GM12878 (cell line): Measurements from ENCODE around the gene SLC4A8. TPM values are rescaled to one million over a fixed set of nuclear protein-coding genes. Genes with fewer than 3 reads are reported as not detected.

ENCODE experiments used
- ATAC-seq: fragments of 200-7000 bp; cut with Tn5 transposase; 3 replicates; pipeline ENCODE4 v1.9.1; 2020; ENCODE audit warnings: mild to moderate bottlenecking, moderate library complexity
- BruUV-seq: library from RNA; stranded (reverse); fragments of 400-500 nt; replicated peaks from 2 replicates; lab custom pipeline; 2021; lab: Mats Ljungman, UMichigan
- CTCF ChIA-PET: fragments of 300-600 bp; sonication (Branson Sonifier 250); formaldehyde crosslinking; extraction: SDS; loops from one replicate; lab custom pipeline; 2021; ENCODE audit warnings: inconsistent platforms; lab: Yijun Ruan, JAX
- POLR2A ChIA-PET: fragments of 350-600 bp; formaldehyde crosslinking; extraction: SDS; loops from one replicate; lab custom pipeline; 2021; ENCODE audit warnings: inconsistent platforms; lab: Charles Lee
- RAD21 ChIA-PET: fragments of 300-600 bp; sonication (Branson Sonifier 250); formaldehyde crosslinking; loops from one replicate; lab custom pipeline; 2023; ENCODE audit warnings: antibody characterized with exemption; ENCODE audit not compliant: unreplicated experiment; lab: Charles Lee
- SMC1A ChIA-PET: fragments of 300-600 bp; sonication (Branson Sonifier 250); formaldehyde crosslinking; loops from one replicate; lab custom pipeline; 2023; ENCODE audit not compliant: unreplicated experiment, uncharacterized antibody; lab: Charles Lee
- DNase-seq: peaks from one replicate; pipeline ENCODE4 v3.0.0-alpha.2; 2011; ENCODE audit warnings: low read depth, low spot score
- FAIRE-seq: peaks from 3 replicates; lab custom pipeline; 2011; peaks lifted over from hg19 to GRCh38; lab: Jason Lieb, UNC
- H2AFZ ChIP-seq: 2 replicates; pipeline ENCODE4 v1.6.0; 2011; ENCODE audit warnings: low read depth, low read length, control low read depth; ENCODE audit not compliant: control insufficient read depth
- H3K27ac ChIP-seq: 2 replicates; pipeline ENCODE4 v1.5.1; 2011; ENCODE audit warnings: control low read depth; ENCODE audit not compliant: control insufficient read depth, insufficient read depth
- H3K27me3 ChIP-seq, 2 experiments: replicated peaks in 1 of 2; 2 replicates each; pipeline versions ENCODE4 v1.6.0 to v1.6.1; 2011; ENCODE audit warnings: low read length in 1 of 2; ENCODE audit not compliant: control insufficient read depth in 2 of 2, insufficient read depth in 2 of 2
- H3K36me3 ChIP-seq, 2 experiments: 2 replicates each; pipeline ENCODE4 v1.5.1; 2011; ENCODE audit warnings: low read length in 1 of 2; ENCODE audit not compliant: control insufficient read depth in 2 of 2, insufficient read depth in 2 of 2
- H3K4me1 ChIP-seq: 2 replicates; pipeline ENCODE4 v1.6.1; 2011; ENCODE audit warnings: mild to moderate bottlenecking, low read length, moderate library complexity, mixed read lengths; ENCODE audit not compliant: control insufficient read depth, insufficient read depth
- H3K4me2 ChIP-seq: 2 replicates; pipeline ENCODE4 v1.6.0; 2011; ENCODE audit warnings: control low read depth; ENCODE audit not compliant: control insufficient read depth, insufficient read depth
- H3K4me3 ChIP-seq: fragments of 200-600 bp; sonication (generic); 2 replicates; pipeline ENCODE4 v1.5.1; 2016
- H3K79me2 ChIP-seq: 2 replicates; pipeline ENCODE4 v1.6.0; 2011; ENCODE audit warnings: low read length; ENCODE audit not compliant: control insufficient read depth, insufficient read depth
- H3K9ac ChIP-seq: 2 replicates; pipeline ENCODE4 v1.8.0; 2011; ENCODE audit warnings: low read length, control low read depth, mixed read lengths; ENCODE audit not compliant: control insufficient read depth, insufficient read depth
- H3K9me3 ChIP-seq: replicated peaks from 3 replicates; pipeline ENCODE4 v1.5.1; 2011; ENCODE audit warnings: mild to moderate bottlenecking, low read length; ENCODE audit not compliant: control insufficient read depth, insufficient read depth
- H4K20me1 ChIP-seq: 2 replicates; pipeline ENCODE4 v1.6.0; 2011; ENCODE audit not compliant: control insufficient read depth, insufficient read depth
- BMI1 ChIP-seq: fragments of 450-650 bp; IDR thresholded peaks from 2 replicates; pipeline ENCODE4 v1.6.1; 2016; ENCODE audit warnings: mild to moderate bottlenecking, moderate library complexity, borderline replicate concordance
- JUNB ChIP-seq: IDR thresholded peaks from 2 replicates; pipeline ENCODE4 v1.6.1; 2016; ENCODE audit warnings: antibody characterized with exemption, mild to moderate bottlenecking
- JUND ChIP-seq: IDR thresholded peaks from 2 replicates; pipeline ENCODE4 v1.6.1; 2012; ENCODE audit warnings: low read depth, mild to moderate bottlenecking, low read length, improper control_type of control experiment, moderate library complexity
- NFIC ChIP-seq: IDR thresholded peaks from 2 replicates; pipeline ENCODE4 v1.6.1; 2012; ENCODE audit warnings: low read depth, mild to moderate bottlenecking, inconsistent platforms, low read length, moderate library complexity
- POLR2AphosphoS2 ChIP-seq: IDR thresholded peaks from 2 replicates; pipeline ENCODE4 v1.6.1; 2011; ENCODE audit warnings: low read depth, mild to moderate bottlenecking, low read length, improper control_type of control experiment, moderate library complexity
- POU2F2 ChIP-seq: IDR thresholded peaks from 3 replicates; pipeline ENCODE4 v1.6.1; 2011; ENCODE audit warnings: low read depth, mild to moderate bottlenecking, low read length, borderline replicate concordance
- ZBED1 ChIP-seq: IDR thresholded peaks from 2 replicates; pipeline ENCODE4 v1.6.1; 2016; ENCODE audit warnings: borderline replicate concordance
- WGBS: methylation state at CpG from one replicate; pipeline ENCODE4 v1.1.6; 2016; ENCODE audit warnings: low lambda C conversion rate; ENCODE audit not compliant: insufficient replicate concordance, insufficient coverage; ENCODE audit errors: missing lambda C conversion rate; 5-methylcytosine and 5-hydroxymethylcytosine counted together
- in situ Hi-C: fragments of 300-500 bp; cut with MboI; formaldehyde crosslinking; loops from 9 replicates; pipeline ENCODE4 v1.14.3; 2018; ENCODE audit warnings: mixed read lengths
- intact Hi-C: fragments of 100-400 bp; cut with micrococcal nuclease; formaldehyde crosslinking; loops from one replicate; pipeline ENCODE4 v1.14.2; 2022; ENCODE audit not compliant: unreplicated experiment
- polyA plus RNA-seq, 11 experiments: library from polyadenylated mRNA; depleted of rRNA in 4 of 11; unstranded in 6 of 11; stranded (reverse) in 5 of 11; fragments of >200 nt; fragmentation: Nextera tagmentation in 4 of 11; fragmentation: Illumina TruSeq in 1 of 11; extraction: Ambion mirVana in 4 of 11; extraction: Trizol in 1 of 11; gene quantifications; 1 replicate in 1 of 11; 2 replicates in 10 of 11; pipeline versions ENCODE4 v1.2.1 to v1.2.3, GENCODE V29; 2011 to 2016; ENCODE audit warnings: inconsistent platforms in 2 of 11, missing spikeins in 2 of 11, low read depth in 1 of 11
- total RNA-seq, 4 experiments: library from RNA; depleted of rRNA in 3 of 4; stranded (reverse); fragments of >200 nt in 3 of 4; fragmentation: Illumina TruSeq in 1 of 4; extraction: Trizol in 1 of 4; gene quantifications; 2 replicates each; pipeline versions ENCODE4 v1.2.1 to v1.2.3, GENCODE V29; 2013 to 2021
- TF ChIP-seq, protein P1 (sequence below): fragments of 450-650 bp; IDR thresholded peaks from 2 replicates; pipeline ENCODE4 v1.6.1; 2014; ENCODE audit warnings: mild to moderate bottlenecking
- TF ChIP-seq, protein P2 (sequence below): IDR thresholded peaks from 2 replicates; pipeline ENCODE4 v1.6.1; 2012; ENCODE audit warnings: low read depth, low read length, improper control_type of control experiment
- TF ChIP-seq, protein P3 (sequence below): fragments of 450-650 bp; IDR thresholded peaks from 2 replicates; pipeline ENCODE4 v1.6.1; 2017; ENCODE audit warnings: mild to moderate bottlenecking, low read depth, inconsistent platforms; ENCODE audit not compliant: poor library complexity, severe bottlenecking

Gene SLC4A8
- total and polyA plus RNA-seq, 10 of the 15 experiments (the other 5 are each of a cell fraction or from before 2014, with no cell fraction given): 1.4 to 7.7 (median 3.7) TPM

DNA sequence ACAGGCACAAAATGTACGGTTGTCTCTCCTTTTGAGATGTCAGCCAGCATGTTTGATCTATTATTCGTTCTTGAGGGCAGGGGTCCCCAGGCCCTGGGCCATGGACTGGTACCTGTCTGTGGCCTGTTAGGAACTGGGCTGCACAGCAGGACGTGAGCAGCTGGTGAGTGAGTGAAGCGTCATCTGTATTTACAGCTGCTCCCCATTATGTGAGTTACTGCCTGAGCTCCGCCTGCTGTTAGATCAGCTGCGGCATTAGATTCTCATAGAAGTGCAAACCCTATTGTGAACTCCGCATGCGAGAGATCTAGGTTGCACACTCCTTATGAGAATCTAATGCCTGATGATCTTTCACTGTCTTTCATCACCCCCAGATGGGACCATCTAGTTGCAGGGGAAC, 125.0 kb downstream of the SLC4A8 start:
- DNase-seq (no peak), ATAC-seq (no peak), FAIRE-seq (no peak)
- Histone ChIP-seq H3K4me3 (no peak overlapping the region), H3K9ac (no peak overlapping the region), H4K20me1 (no peaks in the 10 kb centered on the region), H2AFZ (no peak overlapping the region), H3K9me3 (no peaks in the 10 kb centered on the region), H3K4me2 (no peak overlapping the region), H3K27ac (no peak overlapping the region), H3K36me3 (no peaks in the 10 kb centered on the region), H3K4me1 (no peaks in the 10 kb centered on the region), H3K27me3 (no peaks in the 10 kb centered on the region; a peak in 1 of 4 replicates), H3K79me2 (no peaks in the 10 kb centered on the region)
- intact Hi-C loops (no loop called here), in situ Hi-C loops (no loop called here)
- SMC1A ChIA-PET: no interaction called here
- CTCF ChIA-PET: no interaction called here
- no peak for TF ChIP-seq BMI1
- TF ChIP-seq JUNB: no peak
- no peak for TF ChIP-seq JUND
- TF ChIP-seq, protein P1, sequence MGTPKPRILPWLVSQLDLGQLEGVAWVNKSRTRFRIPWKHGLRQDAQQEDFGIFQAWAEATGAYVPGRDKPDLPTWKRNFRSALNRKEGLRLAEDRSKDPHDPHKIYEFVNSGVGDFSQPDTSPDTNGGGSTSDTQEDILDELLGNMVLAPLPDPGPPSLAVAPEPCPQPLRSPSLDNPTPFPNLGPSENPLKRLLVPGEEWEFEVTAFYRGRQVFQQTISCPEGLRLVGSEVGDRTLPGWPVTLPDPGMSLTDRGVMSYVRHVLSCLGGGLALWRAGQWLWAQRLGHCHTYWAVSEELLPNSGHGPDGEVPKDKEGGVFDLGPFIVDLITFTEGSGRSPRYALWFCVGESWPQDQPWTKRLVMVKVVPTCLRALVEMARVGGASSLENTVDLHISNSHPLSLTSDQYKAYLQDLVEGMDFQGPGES: no peak
- TF ChIP-seq, protein P2, sequence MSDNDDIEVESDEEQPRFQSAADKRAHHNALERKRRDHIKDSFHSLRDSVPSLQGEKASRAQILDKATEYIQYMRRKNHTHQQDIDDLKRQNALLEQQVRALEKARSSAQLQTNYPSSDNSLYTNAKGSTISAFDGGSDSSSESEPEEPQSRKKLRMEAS: no peak
- TF ChIP-seq, protein P3, sequence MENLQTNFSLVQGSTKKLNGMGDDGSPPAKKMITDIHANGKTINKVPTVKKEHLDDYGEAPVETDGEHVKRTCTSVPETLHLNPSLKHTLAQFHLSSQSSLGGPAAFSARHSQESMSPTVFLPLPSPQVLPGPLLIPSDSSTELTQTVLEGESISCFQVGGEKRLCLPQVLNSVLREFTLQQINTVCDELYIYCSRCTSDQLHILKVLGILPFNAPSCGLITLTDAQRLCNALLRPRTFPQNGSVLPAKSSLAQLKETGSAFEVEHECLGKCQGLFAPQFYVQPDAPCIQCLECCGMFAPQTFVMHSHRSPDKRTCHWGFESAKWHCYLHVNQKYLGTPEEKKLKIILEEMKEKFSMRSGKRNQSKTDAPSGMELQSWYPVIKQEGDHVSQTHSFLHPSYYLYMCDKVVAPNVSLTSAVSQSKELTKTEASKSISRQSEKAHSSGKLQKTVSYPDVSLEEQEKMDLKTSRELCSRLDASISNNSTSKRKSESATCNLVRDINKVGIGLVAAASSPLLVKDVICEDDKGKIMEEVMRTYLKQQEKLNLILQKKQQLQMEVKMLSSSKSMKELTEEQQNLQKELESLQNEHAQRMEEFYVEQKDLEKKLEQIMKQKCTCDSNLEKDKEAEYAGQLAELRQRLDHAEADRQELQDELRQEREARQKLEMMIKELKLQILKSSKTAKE: no peak
- TF ChIP-seq NFIC: no peak
- no peak for TF ChIP-seq POLR2AphosphoS2
- no peak for TF ChIP-seq ZBED1
- no peak for TF ChIP-seq POU2F2
- POLR2A ChIA-PET: interaction anchor here (0.6 kb wide), 1 partner anchor 30 kb away, joined by 3 read pairs; no protein-coding TSS in a partner anchor
- no TSS peak for BruUV-seq
- RAD21 ChIA-PET: no interaction called here
- WGBS: 48% methylated on average over 8 of the region's 8 CpGs

Other genes with a start within 250 kb of the SLC4A8 start
- 2.3 and 2.5 TPM in 2 replicates for gene POU6F1, start 206.8 kb upstream of the SLC4A8 start, total RNA-seq (2014; rRNA removed)
- gene POU6F1, start 206.8 kb upstream of the SLC4A8 start, total RNA-seq (2014; rRNA removed; fragmentation: Illumina TruSeq; extraction: Trizol): 0.83 and 1.0 TPM in 2 replicates
- 4.2 and 4.3 TPM in 2 replicates for gene POU6F1, start 206.8 kb upstream of the SLC4A8 start, total RNA-seq (2021)
- gene POU6F1, start 206.8 kb upstream of the SLC4A8 start, polyA plus RNA-seq (2011; rRNA removed): 0.46 and 1.2 TPM in 2 replicates
- gene POU6F1, start 206.8 kb upstream of the SLC4A8 start, polyA plus RNA-seq (2014; fragmentation: Illumina TruSeq; extraction: Trizol): 0.87 and 1.1 TPM in 2 replicates
- gene POU6F1, start 206.8 kb upstream of the SLC4A8 start, polyA plus RNA-seq (2014; fragmentation: Nextera tagmentation; extraction: Ambion mirVana): under 1 TPM; 0.26 to 0.31 TPM
- gene POU6F1, start 206.8 kb upstream of the SLC4A8 start, polyA plus RNA-seq (2014; rRNA removed): 2.2 TPM in 2 replicates
- gene POU6F1, start 206.8 kb upstream of the SLC4A8 start, polyA plus RNA-seq (2016; fragmentation: Nextera tagmentation; extraction: Ambion mirVana): 1 to 10 TPM in 1 of 2 experiments, under 1 TPM in 1; 0.86 to 1.4 TPM
- 84.2 and 85.2 TPM in 2 replicates for gene DAZAP2, start 186.0 kb upstream of the SLC4A8 start, total RNA-seq (2014; rRNA removed)
- gene DAZAP2, start 186.0 kb upstream of the SLC4A8 start, total RNA-seq (2014; rRNA removed; fragmentation: Illumina TruSeq; extraction: Trizol): 94.3 and 94.8 TPM in 2 replicates
- gene DAZAP2, start 186.0 kb upstream of the SLC4A8 start, total RNA-seq (2021): 71.0 and 83.1 TPM in 2 replicates
- gene DAZAP2, start 186.0 kb upstream of the SLC4A8 start, polyA plus RNA-seq (2011; rRNA removed): 228 and 267 TPM in 2 replicates
- 170 and 209 TPM in 2 replicates for gene DAZAP2, start 186.0 kb upstream of the SLC4A8 start, polyA plus RNA-seq (2014; fragmentation: Illumina TruSeq; extraction: Trizol)
- gene DAZAP2, start 186.0 kb upstream of the SLC4A8 start, polyA plus RNA-seq (2014; fragmentation: Nextera tagmentation; extraction: Ambion mirVana): 100 to 1,000 TPM; 197 to 222 TPM
- gene DAZAP2, start 186.0 kb upstream of the SLC4A8 start, polyA plus RNA-seq (2014; rRNA removed): 162 and 183 TPM in 2 replicates
- gene DAZAP2, start 186.0 kb upstream of the SLC4A8 start, polyA plus RNA-seq (2016; fragmentation: Nextera tagmentation; extraction: Ambion mirVana): 100 to 1,000 TPM; 132 to 147 TPM
- 1.7 and 3.0 TPM in 2 replicates for gene SMAGP, start 154.4 kb upstream of the SLC4A8 start, total RNA-seq (2014; rRNA removed)
- gene SMAGP, start 154.4 kb upstream of the SLC4A8 start, total RNA-seq (2014; rRNA removed; fragmentation: Illumina TruSeq; extraction: Trizol): 2.6 and 3.2 TPM in 2 replicates
- 3.1 and 4.0 TPM in 2 replicates for gene SMAGP, start 154.4 kb upstream of the SLC4A8 start, total RNA-seq (2021)
- 0.26 and 0.42 TPM in 2 replicates for gene SMAGP, start 154.4 kb upstream of the SLC4A8 start, polyA plus RNA-seq (2011; rRNA removed)
- gene SMAGP, start 154.4 kb upstream of the SLC4A8 start, polyA plus RNA-seq (2014; fragmentation: Illumina TruSeq; extraction: Trizol): 7.1 and 8.1 TPM in 2 replicates
- gene SMAGP, start 154.4 kb upstream of the SLC4A8 start, polyA plus RNA-seq (2014; fragmentation: Nextera tagmentation; extraction: Ambion mirVana): 1 to 10 TPM; 5.3 to 6.3 TPM
- 3.9 and 4.9 TPM in 2 replicates for gene SMAGP, start 154.4 kb upstream of the SLC4A8 start, polyA plus RNA-seq (2014; rRNA removed)
- 1 to 10 TPM; 3.8 to 4.5 TPM for gene SMAGP, start 154.4 kb upstream of the SLC4A8 start, polyA plus RNA-seq (2016; fragmentation: Nextera tagmentation; extraction: Ambion mirVana)
- 31.4 and 31.6 TPM in 2 replicates for gene BIN2, start 100.7 kb upstream of the SLC4A8 start, total RNA-seq (2014; rRNA removed)
- 30.0 and 32.6 TPM in 2 replicates for gene BIN2, start 100.7 kb upstream of the SLC4A8 start, total RNA-seq (2014; rRNA removed; fragmentation: Illumina TruSeq; extraction: Trizol)
- 26.5 and 28.1 TPM in 2 replicates for gene BIN2, start 100.7 kb upstream of the SLC4A8 start, total RNA-seq (2021)
- 22.8 and 24.6 TPM in 2 replicates for gene BIN2, start 100.7 kb upstream of the SLC4A8 start, polyA plus RNA-seq (2011; rRNA removed)
- 38.3 and 42.3 TPM in 2 replicates for gene BIN2, start 100.7 kb upstream of the SLC4A8 start, polyA plus RNA-seq (2014; fragmentation: Illumina TruSeq; extraction: Trizol)
- 10 to 100 TPM in 1 of 2 experiments, 1 to 10 TPM in 1; 8.6 to 10.0 TPM for gene BIN2, start 100.7 kb upstream of the SLC4A8 start, polyA plus RNA-seq (2014; fragmentation: Nextera tagmentation; extraction: Ambion mirVana)
- gene BIN2, start 100.7 kb upstream of the SLC4A8 start, polyA plus RNA-seq (2014; rRNA removed): 36.2 and 36.4 TPM in 2 replicates
- 10 to 100 TPM; 42.7 to 42.9 TPM for gene BIN2, start 100.7 kb upstream of the SLC4A8 start, polyA plus RNA-seq (2016; fragmentation: Nextera tagmentation; extraction: Ambion mirVana)
- not detected in 2 replicates for gene CELA1, start 78.2 kb upstream of the SLC4A8 start, total RNA-seq (2014; rRNA removed)
- not detected in 2 replicates for gene CELA1, start 78.2 kb upstream of the SLC4A8 start, total RNA-seq (2014; rRNA removed; fragmentation: Illumina TruSeq; extraction: Trizol)
- not detected in 2 replicates for gene CELA1, start 78.2 kb upstream of the SLC4A8 start, total RNA-seq (2021)
- not detected in 2 replicates for gene CELA1, start 78.2 kb upstream of the SLC4A8 start, polyA plus RNA-seq (2011; rRNA removed)
- not detected in 2 replicates for gene CELA1, start 78.2 kb upstream of the SLC4A8 start, polyA plus RNA-seq (2014; fragmentation: Illumina TruSeq; extraction: Trizol)
- not detected for gene CELA1, start 78.2 kb upstream of the SLC4A8 start, polyA plus RNA-seq (2014; fragmentation: Nextera tagmentation; extraction: Ambion mirVana)
- not detected in 2 replicates for gene CELA1, start 78.2 kb upstream of the SLC4A8 start, polyA plus RNA-seq (2014; rRNA removed)
- gene CELA1, start 78.2 kb upstream of the SLC4A8 start, polyA plus RNA-seq (2016; fragmentation: Nextera tagmentation; extraction: Ambion mirVana): not detected
- 34.6 and 37.2 TPM in 2 replicates for gene GALNT6, start 33.4 kb upstream of the SLC4A8 start, total RNA-seq (2014; rRNA removed)
- gene GALNT6, start 33.4 kb upstream of the SLC4A8 start, total RNA-seq (2014; rRNA removed; fragmentation: Illumina TruSeq; extraction: Trizol): 21.7 and 25.5 TPM in 2 replicates
- 31.5 and 40.4 TPM in 2 replicates for gene GALNT6, start 33.4 kb upstream of the SLC4A8 start, total RNA-seq (2021)
- gene GALNT6, start 33.4 kb upstream of the SLC4A8 start, polyA plus RNA-seq (2011; rRNA removed): 8.3 and 16.2 TPM in 2 replicates
- gene GALNT6, start 33.4 kb upstream of the SLC4A8 start, polyA plus RNA-seq (2014; fragmentation: Illumina TruSeq; extraction: Trizol): 26.2 and 26.3 TPM in 2 replicates
- 10 to 100 TPM in 1 of 2 experiments, 1 to 10 TPM in 1; 6.6 to 11.4 TPM for gene GALNT6, start 33.4 kb upstream of the SLC4A8 start, polyA plus RNA-seq (2014; fragmentation: Nextera tagmentation; extraction: Ambion mirVana)
- 18.6 and 28.0 TPM in 2 replicates for gene GALNT6, start 33.4 kb upstream of the SLC4A8 start, polyA plus RNA-seq (2014; rRNA removed)
- gene GALNT6, start 33.4 kb upstream of the SLC4A8 start, polyA plus RNA-seq (2016; fragmentation: Nextera tagmentation; extraction: Ambion mirVana): 10 to 100 TPM; 18.2 to 21.8 TPM
- 0.11 and 0.23 TPM in 2 replicates for gene SCN8A, start 166.4 kb downstream of the SLC4A8 start, total RNA-seq (2014; rRNA removed)
- gene SCN8A, start 166.4 kb downstream of the SLC4A8 start, total RNA-seq (2014; rRNA removed; fragmentation: Illumina TruSeq; extraction: Trizol): 0.05 and 0.13 TPM in 2 replicates
- 0.08 and 0.11 TPM in 2 replicates for gene SCN8A, start 166.4 kb downstream of the SLC4A8 start, total RNA-seq (2021)
- gene SCN8A, start 166.4 kb downstream of the SLC4A8 start, polyA plus RNA-seq (2011; rRNA removed): 0.03 TPM in 1 of 2 replicates, not detected in the other
- gene SCN8A, start 166.4 kb downstream of the SLC4A8 start, polyA plus RNA-seq (2014; fragmentation: Illumina TruSeq; extraction: Trizol): 0.10 TPM in 1 of 2 replicates, not detected in the other
- under 1 TPM; 0.02 to 0.05 TPM for gene SCN8A, start 166.4 kb downstream of the SLC4A8 start, polyA plus RNA-seq (2014; fragmentation: Nextera tagmentation; extraction: Ambion mirVana)
- 0.04 and 0.11 TPM in 2 replicates for gene SCN8A, start 166.4 kb downstream of the SLC4A8 start, polyA plus RNA-seq (2014; rRNA removed)
- gene SCN8A, start 166.4 kb downstream of the SLC4A8 start, polyA plus RNA-seq (2016; fragmentation: Nextera tagmentation; extraction: Ambion mirVana): not detected